IMR-90 (cell line): ENCODE results near the gene PEAK1. TPM values are rescaled to one million over a fixed set of nuclear protein-coding genes. Genes with fewer than 3 reads are reported as not detected.

ENCODE experiments used
- ATAC-seq: fragments of 200-7000 bp; cut with Tn5 transposase; 2 replicates; pipeline ENCODE4 v1.9.1; 2020; ENCODE audit warnings: low read depth, mild to moderate bottlenecking, moderate library complexity
- BruUV-seq: library from RNA; stranded (reverse); fragments of 400-500 nt; replicated peaks from 2 replicates; lab custom pipeline; 2021; lab: Mats Ljungman, UMichigan
- CTCF ChIA-PET: fragments of 300-600 bp; formaldehyde crosslinking; extraction: SDS; loops from one replicate; lab custom pipeline; 2021; ENCODE audit warnings: antibody characterized with exemption; lab: Yijun Ruan, JAX
- POLR2A ChIA-PET: fragments of 300-600 bp; sonication (Branson Sonifier 250); formaldehyde crosslinking; loops from one replicate; lab custom pipeline; 2022; ENCODE audit warnings: antibody characterized with exemption; ENCODE audit not compliant: unreplicated experiment; lab: Charles Lee
- DNase-seq: peaks from one replicate; pipeline ENCODE4 v3.0.0; 2013
- H2AFZ ChIP-seq: replicated peaks from 2 replicates; pipeline ENCODE3; 2013; ENCODE audit warnings: low read length, mild to moderate bottlenecking; ENCODE audit not compliant: poor library complexity
- H2AK5ac ChIP-seq: 2 replicates; pipeline ENCODE4 v1.6.1; 2013; ENCODE audit warnings: low read depth, low read length, inconsistent platforms
- H2AK9ac ChIP-seq: replicated peaks from 2 replicates; pipeline ENCODE3; 2013; ENCODE audit warnings: mild to moderate bottlenecking, low read depth, low read length, moderate library complexity; ENCODE audit not compliant: poor library complexity
- H2BK120ac ChIP-seq: 2 replicates; pipeline ENCODE4 v1.6.1; 2013; ENCODE audit warnings: low read depth, low read length, inconsistent platforms
- H2BK15ac ChIP-seq: 3 replicates; pipeline ENCODE4 v1.6.1; 2013; ENCODE audit warnings: low read depth, low read length, inconsistent platforms
- H2BK20ac ChIP-seq: 2 replicates; pipeline ENCODE4 v1.6.1; 2013; ENCODE audit warnings: low read depth, mild to moderate bottlenecking, inconsistent platforms, low read length, moderate library complexity
- H2BK5ac ChIP-seq: 2 replicates; pipeline ENCODE4 v1.6.1; 2013; ENCODE audit warnings: mild to moderate bottlenecking, low read depth, low read length, inconsistent platforms; ENCODE audit not compliant: poor library complexity, severe bottlenecking
- H3K14ac ChIP-seq: replicated peaks from 2 replicates; pipeline ENCODE4 v1.6.1; 2013; ENCODE audit warnings: low read depth, low read length, inconsistent platforms
- H3K18ac ChIP-seq: 2 replicates; pipeline ENCODE4 v1.6.1; 2013; ENCODE audit warnings: low read depth, low read length, control low read depth
- H3K23ac ChIP-seq: 2 replicates; pipeline ENCODE4 v1.6.1; 2013; ENCODE audit warnings: low read depth, low read length, inconsistent platforms
- H3K27ac ChIP-seq: 2 replicates; pipeline ENCODE4 v1.5.1; 2013; ENCODE audit warnings: mild to moderate bottlenecking, control low read depth, low read length; ENCODE audit not compliant: insufficient read depth
- H3K27me3 ChIP-seq: 2 replicates; pipeline ENCODE4 v1.6.1; 2013; ENCODE audit warnings: low read length; ENCODE audit not compliant: control insufficient read depth, insufficient read depth
- H3K36me3 ChIP-seq: 2 replicates; pipeline ENCODE4 v1.6.1; 2013; ENCODE audit warnings: low read length, mixed read lengths; ENCODE audit not compliant: control insufficient read depth, insufficient read depth
- H3K4ac ChIP-seq: 2 replicates; pipeline ENCODE4 v1.6.1; 2013; ENCODE audit warnings: low read depth, low read length, inconsistent platforms
- H3K4me1 ChIP-seq: 2 replicates; pipeline ENCODE4 v1.6.1; 2013; ENCODE audit warnings: low read length, mixed read lengths; ENCODE audit not compliant: control insufficient read depth, insufficient read depth
- H3K4me2 ChIP-seq: 2 replicates; pipeline ENCODE4 v1.6.1; 2013; ENCODE audit warnings: low read depth, mild to moderate bottlenecking, control low read depth, low read length, moderate library complexity
- H3K4me3 ChIP-seq: 2 replicates; pipeline ENCODE4 v1.5.1; 2013; ENCODE audit warnings: low read depth, mild to moderate bottlenecking, control low read depth, low read length, moderate library complexity; ENCODE audit not compliant: insufficient read depth
- H3K56ac ChIP-seq: 2 replicates; pipeline ENCODE4 v1.6.1; 2013; ENCODE audit warnings: low read length, inconsistent platforms; ENCODE audit not compliant: insufficient read depth; ENCODE audit errors: extremely low read depth
- H3K79me1 ChIP-seq, 2 experiments: 2 replicates each; pipeline ENCODE4 v1.6.1; 2013; ENCODE audit warnings: low read length in 2 of 2, inconsistent platforms in 1 of 2, low read depth in 1 of 2
- H3K9ac ChIP-seq: 2 replicates; pipeline ENCODE4 v1.6.1; 2013; ENCODE audit warnings: low read depth, low read length, control low read depth
- H3K9me1 ChIP-seq: 2 replicates; pipeline ENCODE4 v1.6.1; 2013; ENCODE audit warnings: low read length, inconsistent platforms; ENCODE audit not compliant: insufficient read depth
- H3K9me3 ChIP-seq: 2 replicates; pipeline ENCODE4 v1.6.1; 2013; ENCODE audit warnings: low read length; ENCODE audit not compliant: control insufficient read depth, insufficient read depth
- H4K20me1 ChIP-seq: 2 replicates; pipeline ENCODE4 v1.6.1; 2013; ENCODE audit warnings: low read length, inconsistent platforms; ENCODE audit not compliant: insufficient read depth
- H4K5ac ChIP-seq: 2 replicates; pipeline ENCODE4 v1.6.1; 2013; ENCODE audit warnings: mild to moderate bottlenecking, low read depth, low read length, control low read depth
- H4K8ac ChIP-seq, 2 experiments: 2 replicates each; pipeline ENCODE4 v1.6.1; 2013; ENCODE audit warnings: low read depth in 2 of 2, low read length in 2 of 2, control low read depth in 1 of 2, inconsistent platforms in 1 of 2
- H4K91ac ChIP-seq: 2 replicates; pipeline ENCODE4 v1.6.1; 2013; ENCODE audit warnings: low read depth, low read length, inconsistent platforms; ENCODE audit not compliant: insufficient read depth
- MAFK ChIP-seq: IDR thresholded peaks from 2 replicates; pipeline ENCODE4 v1.6.1; 2012; ENCODE audit warnings: low read depth, low read length, improper control_type of control experiment
- POLR2A ChIP-seq: IDR thresholded peaks from 2 replicates; pipeline ENCODE4 v1.6.1; 2012; ENCODE audit warnings: mild to moderate bottlenecking, low read depth, low read length
- WGBS, 2 experiments: methylation state at CpG; one replicate each; pipeline versions ENCODE4 v1.1.5 to v1.1.7; 2013; ENCODE audit warnings: missing lambda C conversion rate in 2 of 2; ENCODE audit not compliant: insufficient read length in 1 of 2; ENCODE audit errors: extremely low coverage in 2 of 2; 5-methylcytosine and 5-hydroxymethylcytosine counted together
- dilution Hi-C: fragments of 300-500 bp; cut with HindIII; formaldehyde crosslinking; loops from one replicate; pipeline ENCODE4 v1.14.3; 2018; ENCODE audit warnings: low sequenced_read_pairs; ENCODE audit not compliant: unreplicated experiment
- in situ Hi-C: fragments of 300-500 bp; cut with MboI; formaldehyde crosslinking; loops from 3 replicates; pipeline ENCODE4 v1.14.3; 2019; ENCODE audit warnings: low sequenced_read_pairs, inconsistent platforms, mixed read lengths
- intact Hi-C: fragments of 100-400 bp; cut with micrococcal nuclease; formaldehyde crosslinking; loops from 2 replicates; pipeline ENCODE4 v1.10.0; 2022
- polyA plus RNA-seq, 3 experiments: library from polyadenylated mRNA; depleted of rRNA; stranded (reverse); fragments of >200 nt; gene quantifications; 2 replicates each; pipeline ENCODE4 v1.2.3, GENCODE V29; 2012; ENCODE audit warnings: low replicate concordance in 1 of 3
- total RNA-seq: library from RNA; depleted of rRNA; stranded (reverse); fragments of >200 nt; gene quantifications from 2 replicates; pipeline ENCODE4 v1.2.3, GENCODE V29; 2012

PEAK1 gene
- total and polyA plus RNA-seq, 2 of the 4 experiments (the other 2 are of a cell fraction) = 21.5 to 43.9 TPM

DNA sequence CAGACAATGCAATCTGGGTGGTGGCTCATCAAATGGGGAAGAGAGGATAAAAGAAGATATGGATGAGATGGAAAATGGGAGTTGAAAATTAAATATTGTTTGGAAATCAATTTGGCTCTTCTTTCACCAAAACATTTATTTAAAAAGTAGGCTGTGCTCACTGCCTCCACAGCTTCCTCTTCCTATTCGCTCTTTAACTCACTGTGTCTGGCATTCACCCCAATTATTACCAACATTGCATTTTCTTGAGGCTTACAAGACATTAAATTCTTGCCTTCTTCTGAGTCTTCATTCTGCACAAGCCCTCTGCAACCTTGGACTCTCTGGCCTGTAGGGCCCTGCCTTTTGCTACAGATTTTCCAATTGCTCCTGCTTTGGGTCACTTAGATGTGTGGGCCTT is 296.1 kb downstream of the PEAK1 start:
- CTCF ChIA-PET = interaction anchor here (0.9 kb wide), 1 partner anchor 373 kb away, joined by 3 read pairs; no protein-coding TSS in a partner anchor
- Histone ChIP-seq H3K4ac (no peak overlapping the region), H3K27me3 (no peaks in the 10 kb centered on the region)

More for the DNA sequence above, 296.1 kb downstream of the PEAK1 start:
- Histone ChIP-seq H3K23ac (no peak overlapping the region), H2BK15ac (no peak overlapping the region), H3K4me3 (no peak overlapping the region), H4K8ac (no peak overlapping the region), H3K36me3 (peaks cover 3% of the 10 kb centered on the region), H2BK5ac (no peak overlapping the region), H3K14ac (no peak overlapping the region), H3K9me3 (no peaks in the 10 kb centered on the region), H3K9ac (no peak overlapping the region), H3K56ac (no peak overlapping the region), H2BK20ac (no peak overlapping the region), H3K18ac (no peak overlapping the region), H4K20me1 (peaks cover 8% of the 10 kb centered on the region; the same call in 1 of the 2 replicates), H2AK5ac (no peak overlapping the region), H4K91ac (no peak overlapping the region), H3K4me1 (peaks cover 8% of the 10 kb centered on the region), H3K27ac (no peak overlapping the region), H2AK9ac (no peak overlapping the region), H2BK120ac (no peak overlapping the region), H2AFZ (no peak overlapping the region), H3K9me1 (peaks cover 8% of the 10 kb centered on the region), H4K5ac (no peak overlapping the region), H3K79me1 (peaks cover 50 to 74% of the 10 kb centered on the region in 2 experiments), H3K4me2 (no peak overlapping the region)
- no TSS peak for BruUV-seq
- WGBS, 2 experiments = 100% methylated on average over 1 of the region's 1 CpG; no CpG with 5 or more reads in 1 of the 2 experiments
- no peak for DNase-seq
- POLR2A ChIA-PET = no interaction called here
- dilution Hi-C loops = no loop called here
- in situ Hi-C loops = no loop called here
- TF ChIP-seq POLR2A (no peak), MAFK (no peak)
- ATAC-seq = no peak
- intact Hi-C loops = no loop called here
